ENCODE data around the gene MAPK10.

DNA sequence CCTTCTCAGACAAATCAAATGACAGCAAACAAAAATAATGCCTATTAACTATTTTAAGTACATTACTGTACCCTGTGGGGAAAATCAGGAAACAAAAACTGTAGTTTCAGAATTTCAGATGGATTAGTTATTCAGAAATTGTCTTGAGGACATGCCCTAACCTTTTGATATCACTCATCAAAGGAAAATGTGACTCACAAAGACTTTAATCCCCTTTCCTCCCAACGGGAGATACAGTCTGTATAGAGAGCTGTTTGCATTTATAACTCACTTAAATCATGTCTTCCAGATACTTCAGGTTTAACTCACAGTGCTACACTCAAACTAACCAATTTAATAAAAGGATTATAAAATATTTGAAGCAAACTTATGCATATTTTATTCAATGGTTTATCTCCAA is 304.0 kb downstream of the MAPK10 start:
- TF ChIP-seq, protein P1, sequence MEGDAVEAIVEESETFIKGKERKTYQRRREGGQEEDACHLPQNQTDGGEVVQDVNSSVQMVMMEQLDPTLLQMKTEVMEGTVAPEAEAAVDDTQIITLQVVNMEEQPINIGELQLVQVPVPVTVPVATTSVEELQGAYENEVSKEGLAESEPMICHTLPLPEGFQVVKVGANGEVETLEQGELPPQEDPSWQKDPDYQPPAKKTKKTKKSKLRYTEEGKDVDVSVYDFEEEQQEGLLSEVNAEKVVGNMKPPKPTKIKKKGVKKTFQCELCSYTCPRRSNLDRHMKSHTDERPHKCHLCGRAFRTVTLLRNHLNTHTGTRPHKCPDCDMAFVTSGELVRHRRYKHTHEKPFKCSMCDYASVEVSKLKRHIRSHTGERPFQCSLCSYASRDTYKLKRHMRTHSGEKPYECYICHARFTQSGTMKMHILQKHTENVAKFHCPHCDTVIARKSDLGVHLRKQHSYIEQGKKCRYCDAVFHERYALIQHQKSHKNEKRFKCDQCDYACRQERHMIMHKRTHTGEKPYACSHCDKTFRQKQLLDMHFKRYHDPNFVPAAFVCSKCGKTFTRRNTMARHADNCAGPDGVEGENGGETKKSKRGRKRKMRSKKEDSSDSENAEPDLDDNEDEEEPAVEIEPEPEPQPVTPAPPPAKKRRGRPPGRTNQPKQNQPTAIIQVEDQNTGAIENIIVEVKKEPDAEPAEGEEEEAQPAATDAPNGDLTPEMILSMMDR (IDR thresholded peaks at IDR 0.05) = no peak
- TF ChIP-seq POLR2AphosphoS5 (IDR thresholded peaks at IDR 0.05) = no peak
- no peak for TF ChIP-seq POLR2A (IDR thresholded peaks at IDR 0.05)
